Gastrocnemius medialis (tissue), 4 donors: ENCODE data around the gene CIB4. TPM values are rescaled to one million over a fixed set of nuclear protein-coding genes. Genes with fewer than 3 reads are reported as not detected.

Source experiments
- ATAC-seq, 2 donors: fragments of 150-250 bp; one replicate each; pipeline ENCODE4 v1.9.1; 2016
- DNase-seq, 2 donors: peaks; one replicate each; pipeline ENCODE4 v3.0.0-alpha.2; 2019
- H3K27ac ChIP-seq, 4 donors: fragments of 200-600 bp; sonication (generic); 1 replicate in 1 of 4; 2 replicates in 3 of 4; pipeline ENCODE4 v1.5.1; 2016 to 2018; ENCODE audit warnings: mild to moderate bottlenecking in 2 of 4, moderate library complexity in 1 of 4
- H3K27me3 ChIP-seq, 3 donors: fragments of 200-600 bp; sonication (generic) in 2 of 3; 1 replicate in 1 of 3; 2 replicates in 2 of 3; pipeline versions ENCODE4 v1.5.1 to v1.6.0; 2016 to 2019; ENCODE audit warnings: mild to moderate bottlenecking in 1 of 3, moderate library complexity in 1 of 3
- H3K36me3 ChIP-seq, 2 donors: fragments of 200-600 bp; sonication (generic) in 1 of 2; one replicate each; pipeline ENCODE4 v1.5.1; 2017 to 2018
- H3K4me1 ChIP-seq, 2 donors: fragments of 200-600 bp; sonication (generic) in 1 of 2; one replicate each; pipeline ENCODE4 v1.5.1; 2016 to 2017; ENCODE audit warnings: mild to moderate bottlenecking in 2 of 2
- H3K4me3 ChIP-seq, 4 donors: fragments of 200-600 bp; sonication (generic) in 3 of 4; 1 replicate in 1 of 4; 2 replicates in 3 of 4; pipeline ENCODE4 v1.5.1; 2016 to 2019; ENCODE audit warnings: mild to moderate bottlenecking in 2 of 4
- H3K9me3 ChIP-seq, 3 donors: fragments of 200-600 bp; sonication (generic) in 2 of 3; 1 replicate in 1 of 3; 2 replicates in 2 of 3; pipeline ENCODE4 v1.5.1; 2016 to 2019
- CTCF ChIP-seq, 5 experiments: fragments of 450-650 bp in 3 of 5; fragments of 200-600 bp in 2 of 5; sonication (generic) in 2 of 5; IDR thresholded peaks in 4 of 5; conservative IDR thresholded peaks in 1 of 5; 1 replicate in 4 of 5; 2 replicates in 1 of 5; pipeline ENCODE4 v1.5.1; 2016 to 2019; ENCODE audit warnings: antibody characterized with exemption in 5 of 5, mild to moderate bottlenecking in 3 of 5, moderate library complexity in 3 of 5
- POLR2A ChIP-seq, 2 donors: fragments of 450-650 bp; IDR thresholded peaks; one replicate each; pipeline ENCODE4 v1.6.1; 2017; ENCODE audit warnings: antibody characterized with exemption in 2 of 2, mild to moderate bottlenecking in 2 of 2, moderate library complexity in 2 of 2
- in situ Hi-C, 4 donors: fragments of 200-750 bp; cut with MboI; loops; one replicate each; pipeline versions ENCODE4 v1.15.0 to v1.8.0; 2017; ENCODE audit warnings: low sequenced_read_pairs in 4 of 4
- intact Hi-C: fragments of 100-400 bp; cut with DNase I; formaldehyde crosslinking; loops from one replicate; pipeline ENCODE4 v1.15.1; 2023; ENCODE audit warnings: low total_unique reads
- total RNA-seq, 4 donors: library from RNA; depleted of rRNA; stranded (reverse); fragments of >200 nt; gene quantifications; one replicate each; pipeline versions ENCODE4 v1.1.0 to v1.2.3, GENCODE V29; 2016

The CIB4 gene
- total RNA-seq, 4 donors from 2014 or later: not detected

- no peaks in the 10 kb centered on the region for H3K9me3 ChIP-seq
- intact Hi-C loops (no loop called here), in situ Hi-C loops (no loop called here)
- TF ChIP-seq CTCF (IDR thresholded peaks at IDR 0.05 in 4 of 5, conservative IDR thresholded peaks at IDR 0.05 in 1 of 5) (no peak), POLR2A (IDR thresholded peaks at IDR 0.05) (no peak)
- H3K36me3 ChIP-seq: no peaks in the 10 kb centered on the region
- H3K4me1 ChIP-seq: no peaks in the 10 kb centered on the region
- no peaks in the 10 kb centered on the region for H3K27me3 ChIP-seq
- no peak overlapping the region for H3K4me3 ChIP-seq
- no peak overlapping the region for H3K27ac ChIP-seq
- DNase-seq: no peak
- ATAC-seq: no peak
Observed at GRCh38 chr2:26626606-26627005, 14.6 kb downstream of the CIB4 start.

- Histone ChIP-seq H3K27ac (no peak overlapping the region), H3K9me3 (no peaks in the 10 kb centered on the region), H3K36me3 (no peaks in the 10 kb centered on the region), H3K4me3 (no peak overlapping the region), H3K4me1 (no peaks in the 10 kb centered on the region), H3K27me3 (peaks cover 0 to 4% (median 3%) of the 10 kb centered on the region in 3 donors)
- ATAC-seq (no peak), DNase-seq (no peak)
- no peak for TF ChIP-seq POLR2A (IDR thresholded peaks at IDR 0.05)
- no peak for TF ChIP-seq CTCF (IDR thresholded peaks at IDR 0.05 in 4 of 5, conservative IDR thresholded peaks at IDR 0.05 in 1 of 5)
- intact Hi-C loops (no loop called here), in situ Hi-C loops (no loop called here)
Observed at GRCh38 chr2:26623541-26624495, 17.3 kb downstream of the CIB4 start.

GRCh38 chr2:26621469-26622199, 19.5 kb downstream of the CIB4 start:
- Histone ChIP-seq H3K4me3 (no peak overlapping the region), H3K4me1 (no peaks in the 10 kb centered on the region), H3K9me3 (no peaks in the 10 kb centered on the region), H3K27me3 (peaks cover 5 to 17% (median 12%) of the 10 kb centered on the region in 3 donors), H3K36me3 (no peaks in the 10 kb centered on the region), H3K27ac (no peak overlapping the region)
- no peak for TF ChIP-seq CTCF (IDR thresholded peaks at IDR 0.05 in 4 of 5, conservative IDR thresholded peaks at IDR 0.05 in 1 of 5)
- no peak for TF ChIP-seq POLR2A (IDR thresholded peaks at IDR 0.05)
- ATAC-seq (no peak), DNase-seq (no peak)
- in situ Hi-C loops: no loop called here
- intact Hi-C loops: no loop called here

GRCh38 chr2:26620031-26620605, 21.0 kb downstream of the CIB4 start:
- TF ChIP-seq POLR2A (IDR thresholded peaks at IDR 0.05) (no peak), CTCF (IDR thresholded peaks at IDR 0.05 in 4 of 5, conservative IDR thresholded peaks at IDR 0.05 in 1 of 5) (no peak)
- in situ Hi-C loops: no loop called here

More at GRCh38 chr2:26620031-26620605, 21.0 kb downstream of the CIB4 start:
- no peaks in the 10 kb centered on the region for H3K4me1 ChIP-seq
- no peaks in the 10 kb centered on the region for H3K9me3 ChIP-seq
- no peak overlapping the region for H3K4me3 ChIP-seq
- DNase-seq (no peak), ATAC-seq (no peak)
- H3K27ac ChIP-seq: no peak overlapping the region
- H3K27me3 ChIP-seq: peaks cover 8 to 26% (median 12%) of the 10 kb centered on the region in 3 donors
- intact Hi-C loops: no loop called here
- no peaks in the 10 kb centered on the region for H3K36me3 ChIP-seq
